Astrocyte (in vitro differentiated cells and primary cell): ENCODE results near the gene GSE1.

Experiments
- CTCF ChIP-seq: IDR thresholded peaks from 2 replicates; pipeline ENCODE4 v1.5.1; 2011; ENCODE audit warnings: low read depth, mild to moderate bottlenecking, inconsistent platforms, low read length, moderate library complexity; ENCODE audit not compliant: insufficient read depth
- EZH2 ChIP-seq: IDR thresholded peaks from 2 replicates; pipeline ENCODE4 v1.6.1; 2012; ENCODE audit warnings: mild to moderate bottlenecking, low read length, inconsistent platforms; ENCODE audit not compliant: insufficient read depth

DNA sequence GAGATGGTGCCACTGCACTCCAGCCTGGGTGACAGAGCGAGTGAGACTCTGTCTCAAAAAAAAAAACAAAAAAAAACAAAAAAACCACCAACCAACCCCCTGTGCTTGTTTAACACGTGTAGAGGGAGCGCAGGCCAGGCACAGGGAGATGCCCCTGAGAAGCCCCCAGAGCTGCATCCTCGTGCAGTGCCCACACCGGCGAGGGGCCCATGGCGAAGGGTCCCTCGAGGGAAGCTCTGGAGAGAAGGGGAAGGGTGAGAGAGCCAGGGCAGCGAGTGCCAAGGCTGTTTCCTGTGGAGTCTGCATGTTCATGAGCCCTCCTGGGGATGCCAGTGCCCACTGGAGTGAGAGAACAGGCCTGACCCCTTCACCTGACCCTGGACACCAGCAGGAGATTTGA, 47.8 kb upstream of the GSE1 start:
- no peak for TF ChIP-seq CTCF
- no peak for TF ChIP-seq EZH2
